HUDEP-2 (cell line): ENCODE measurements around the gene PGS1.

Experiments used
- DNase-seq, 76 experiments: peaks; one replicate each; lab custom pipeline; 2025; ENCODE audit not compliant: unreplicated experiment in 76 of 76; lab: John Stamatoyannopoulos, UW

PGS1 gene

DNA sequence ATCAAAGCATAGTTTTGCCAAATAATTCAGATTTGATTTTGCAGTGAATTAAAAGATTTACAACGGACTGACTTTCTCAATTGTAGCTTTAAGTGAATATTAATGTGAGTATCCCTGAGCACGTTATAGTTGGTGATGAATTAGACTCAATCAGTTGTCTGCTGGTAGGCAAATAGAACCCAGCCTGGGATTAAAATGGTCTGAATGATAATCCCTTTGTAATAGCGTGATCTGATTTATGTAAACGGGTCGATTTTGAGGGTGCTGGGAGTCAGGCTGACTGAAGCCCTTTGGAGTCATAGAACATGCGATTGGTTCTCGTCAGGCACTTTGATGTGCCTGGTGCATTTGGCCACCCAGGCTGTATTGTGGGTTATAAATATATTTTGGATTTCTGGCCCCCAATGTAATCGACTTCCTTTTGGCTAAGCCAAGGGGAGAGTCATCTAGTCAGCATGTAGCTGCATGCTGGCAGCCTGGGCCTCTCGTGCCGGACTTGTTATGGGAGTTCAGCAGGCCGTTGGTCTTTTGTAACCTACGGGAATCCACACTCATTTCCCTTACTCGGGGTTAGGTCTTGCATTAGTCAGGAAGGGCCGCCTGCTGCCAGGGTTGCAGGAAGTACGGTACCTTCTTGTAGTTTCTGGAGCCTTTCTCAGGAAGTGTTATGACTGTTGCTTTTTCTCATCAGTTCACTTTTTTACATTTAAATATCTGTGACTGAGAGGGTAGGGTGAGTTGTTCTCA lies 5.4 kb downstream of the PGS1 start:
- no peak for DNase-seq

DNA sequence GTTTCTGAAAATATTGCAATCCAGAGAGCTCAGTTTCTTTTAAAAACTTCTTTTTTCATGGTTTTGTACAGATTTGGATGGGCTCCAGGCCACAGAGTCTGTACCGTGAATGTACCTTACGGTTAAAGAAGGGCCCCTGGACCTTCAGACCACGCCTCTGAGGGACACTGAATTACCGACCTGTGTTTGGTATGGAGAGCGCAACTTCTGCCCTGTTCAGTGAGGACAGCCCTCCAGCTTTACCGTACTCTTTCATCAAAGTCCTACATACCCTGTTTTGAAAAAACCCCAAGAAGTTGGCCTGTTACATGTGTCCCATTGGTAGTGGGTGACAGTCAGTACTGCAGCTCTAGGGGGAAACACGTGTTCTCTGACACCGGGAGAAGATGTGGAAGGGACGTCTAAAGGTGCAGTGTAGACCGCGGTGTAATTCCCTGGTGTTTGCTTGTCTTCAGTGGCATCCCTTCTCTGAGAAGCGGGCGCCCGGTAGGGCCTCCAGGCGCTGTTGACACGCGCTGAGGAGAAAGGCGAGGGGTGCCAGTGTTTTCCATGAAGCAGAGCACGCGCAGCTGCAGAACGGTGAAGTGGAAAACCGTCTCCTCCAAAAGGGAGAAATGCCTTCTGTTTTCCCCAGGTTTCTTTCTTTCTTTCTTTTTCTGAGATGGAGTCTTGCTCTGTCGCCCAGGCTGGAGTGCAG lies 6.2 kb downstream of the PGS1 start:
- DNase-seq = no peak

DNA sequence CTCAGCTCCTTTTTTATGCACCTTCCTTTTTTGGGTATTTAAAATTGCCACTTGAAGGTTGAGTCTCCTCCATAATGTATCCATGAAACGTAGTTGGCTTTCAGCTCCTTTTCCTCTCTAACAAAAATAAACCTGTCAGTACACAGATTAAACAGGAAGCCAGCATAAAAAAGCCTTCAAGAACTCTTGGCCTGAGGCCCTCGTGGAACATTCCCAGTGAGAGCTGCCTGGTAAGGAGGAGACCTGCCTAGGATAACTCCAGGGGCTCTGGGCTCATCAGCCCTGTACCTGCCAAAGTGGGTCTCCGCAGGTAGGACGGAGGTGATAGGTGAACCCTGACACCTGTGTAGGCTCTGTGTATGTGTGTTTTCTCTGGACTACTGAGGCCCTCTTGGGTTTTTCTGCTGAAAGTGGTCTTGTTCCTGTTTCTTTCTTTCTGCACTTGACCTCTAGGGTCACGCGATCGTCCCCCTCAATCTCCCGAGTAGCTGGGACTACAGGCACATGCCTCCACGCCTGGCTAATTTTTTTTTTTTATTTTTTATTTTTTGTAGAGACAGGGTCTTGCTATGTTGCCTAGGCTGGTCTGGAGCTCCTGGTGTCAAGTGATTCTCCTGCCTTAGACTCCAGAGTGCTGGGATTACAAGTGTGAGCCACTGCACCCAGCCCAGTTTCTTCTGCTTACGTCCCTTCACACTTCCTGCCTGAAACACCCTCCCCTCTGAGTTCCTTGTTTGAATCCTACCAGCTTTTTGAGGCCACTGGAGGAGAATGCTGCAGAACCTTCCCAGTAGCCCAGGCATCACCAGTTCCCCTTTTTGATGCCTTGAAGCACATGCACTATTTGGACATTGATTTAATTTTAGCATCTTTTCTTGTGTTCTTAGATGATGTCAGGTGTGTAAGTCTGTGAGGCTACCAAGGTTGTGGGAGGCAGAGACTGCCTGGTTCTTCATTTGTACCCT lies 9.8 kb downstream of the PGS1 start:
- no peak for DNase-seq

DNA sequence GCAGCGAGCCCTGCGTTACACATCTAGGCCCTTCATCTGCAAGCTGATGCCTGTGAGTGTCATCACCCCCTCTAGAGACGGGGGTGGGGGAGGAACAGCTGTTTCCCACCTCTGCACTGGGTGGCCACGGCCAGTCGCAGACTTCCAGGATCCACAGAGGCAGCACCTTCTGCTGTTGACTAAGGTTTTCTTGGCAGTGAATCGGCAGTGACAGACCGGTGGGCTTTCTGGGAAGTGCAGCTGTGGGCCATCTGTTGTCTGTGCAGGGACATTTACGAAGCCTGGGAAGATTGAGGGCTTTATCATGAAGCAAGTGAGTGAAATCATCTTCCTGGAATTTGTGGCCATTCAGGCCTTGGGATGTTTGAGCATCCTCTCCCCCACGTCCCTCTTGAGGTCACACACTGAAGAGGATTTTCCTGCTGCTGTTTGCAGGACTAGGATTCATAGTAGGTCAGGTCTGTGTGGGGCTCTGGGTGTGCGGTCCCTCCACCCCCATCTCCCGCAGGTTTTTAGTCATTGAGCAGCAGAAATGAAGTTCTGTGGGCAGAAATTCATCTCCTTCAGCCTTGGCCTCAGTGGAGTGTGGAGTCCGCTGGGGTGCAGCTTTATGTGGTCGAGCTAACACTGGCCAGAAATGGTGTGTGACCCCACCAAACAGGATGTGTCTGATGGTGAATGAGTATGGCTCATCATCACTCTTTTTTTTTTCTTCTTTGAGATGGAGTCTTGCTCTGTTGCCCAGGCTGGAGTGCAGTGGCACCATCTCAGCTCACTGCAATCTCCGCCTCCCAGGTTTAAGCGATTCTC lies 12.0 kb downstream of the PGS1 start:
- no peak for DNase-seq

DNA sequence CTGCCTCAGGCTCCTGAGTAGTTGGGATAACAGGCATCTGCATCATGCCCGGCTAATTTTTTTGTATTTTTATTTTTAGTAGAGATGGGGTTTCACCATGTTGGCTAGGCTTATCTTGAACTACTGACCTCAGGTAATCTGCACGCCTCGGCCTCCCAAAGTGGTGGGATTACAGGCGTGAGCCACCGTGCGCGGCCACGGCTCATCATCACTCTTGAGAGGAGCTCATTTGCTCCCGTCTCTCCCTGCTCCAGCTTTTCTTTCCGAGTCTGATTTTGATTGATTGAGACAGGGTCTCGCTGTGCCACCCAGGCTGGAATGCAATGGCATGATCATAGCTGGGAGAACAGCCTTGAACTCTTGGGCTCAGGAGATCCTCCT lies 12.6 kb downstream of the PGS1 start:
- no peak for DNase-seq

DNA sequence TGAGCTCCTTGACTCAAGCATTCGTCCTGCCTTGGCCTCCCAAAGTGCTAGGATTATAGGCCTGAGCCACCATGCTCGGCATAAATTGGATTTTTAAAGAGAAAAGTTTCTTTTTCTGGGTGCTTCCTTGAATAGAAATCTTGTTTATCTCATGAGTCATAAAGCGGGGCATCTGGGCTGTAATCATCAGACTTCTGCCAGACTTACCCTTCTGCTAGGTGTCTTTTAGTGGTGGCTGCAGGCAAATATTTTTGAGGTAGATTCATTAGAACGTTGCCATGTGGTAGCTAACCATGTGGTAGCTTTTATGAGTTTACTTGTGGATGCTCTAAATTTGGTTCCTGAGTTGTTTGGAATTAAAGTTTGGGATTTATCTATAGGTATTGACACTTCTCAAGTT lies 13.4 kb downstream of the PGS1 start:
- no peak for DNase-seq

DNA sequence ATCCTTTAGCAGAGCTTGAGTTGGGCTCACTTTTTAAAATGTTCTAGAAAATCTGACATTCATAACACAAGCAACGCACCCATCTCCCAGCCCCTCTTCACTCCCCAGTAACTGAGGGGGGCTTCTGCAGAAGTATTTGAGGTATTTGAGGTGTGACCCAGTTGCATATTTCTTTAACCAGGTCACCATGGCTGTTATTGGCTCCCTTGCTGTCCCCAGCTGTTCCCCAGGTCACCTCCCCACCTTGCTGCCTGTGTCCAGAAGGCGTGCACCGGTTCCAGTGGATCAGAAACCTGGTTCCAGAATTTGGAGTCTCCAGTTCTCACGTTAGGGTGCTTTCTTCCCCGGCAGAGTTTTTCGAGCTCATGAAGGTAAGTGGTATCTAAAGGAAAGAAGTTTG lies 13.8 kb downstream of the PGS1 start:
- DNase-seq = no peak

DNA sequence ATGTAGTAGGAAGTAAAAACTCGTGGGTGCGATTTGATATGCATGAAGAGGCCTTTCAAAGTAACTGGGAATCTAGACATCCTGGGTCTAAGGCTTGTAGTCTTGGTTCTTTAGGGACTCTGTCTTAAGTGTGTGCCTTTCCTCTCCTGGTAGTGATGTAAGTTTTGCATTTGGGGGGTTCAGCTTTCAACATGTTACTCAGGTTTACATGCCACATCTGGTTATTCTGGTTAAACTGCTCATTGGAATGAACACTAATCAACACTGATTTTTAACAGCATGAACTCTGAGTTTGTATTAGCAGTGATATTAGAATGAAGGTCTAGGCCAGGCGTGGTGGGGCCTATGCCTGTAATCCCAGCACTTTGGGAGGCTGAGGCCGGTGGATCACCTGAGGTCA lies 15.1 kb downstream of the PGS1 start:
- no peak for DNase-seq

DNA sequence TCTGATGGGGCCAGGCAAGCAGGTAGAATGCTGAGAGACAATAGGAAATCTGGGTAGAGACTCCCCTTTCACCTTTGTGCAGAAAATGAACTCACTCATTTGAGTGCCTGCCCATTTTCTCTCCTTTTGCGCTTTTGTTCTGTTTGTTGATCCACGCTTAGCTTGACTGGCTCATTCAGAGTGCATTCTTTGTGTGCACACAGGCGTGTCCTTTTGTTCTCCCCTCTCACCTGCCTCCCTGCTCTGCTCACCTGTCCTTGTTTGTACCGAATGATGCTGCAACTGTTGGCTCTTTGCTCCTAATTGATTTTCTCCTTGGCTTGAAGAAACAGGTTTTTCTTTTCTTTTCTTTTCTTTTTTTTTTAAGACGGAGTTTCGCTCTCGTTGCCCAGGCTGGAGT lies 15.8 kb downstream of the PGS1 start:
- no peak for DNase-seq

DNA sequence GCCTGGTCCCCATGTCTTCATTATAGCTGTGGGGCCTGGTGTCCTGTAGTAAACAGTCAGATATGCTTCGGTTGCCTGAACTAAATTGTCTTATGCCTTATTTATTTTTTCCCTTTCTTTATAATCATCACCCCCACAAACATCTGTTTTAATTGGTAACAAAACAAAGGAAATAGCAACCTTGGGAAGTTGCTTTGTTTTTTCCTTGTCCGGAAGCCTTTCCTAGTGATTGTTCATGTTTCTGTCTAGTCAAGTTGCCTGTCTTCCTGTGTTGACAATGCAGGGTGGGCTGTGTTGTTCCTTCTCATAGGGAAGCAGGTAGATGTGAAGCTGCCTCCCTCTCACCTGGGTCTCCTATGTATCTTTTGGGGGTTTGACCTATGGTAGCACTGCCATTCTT lies 16.7 kb downstream of the PGS1 start:
- no peak for DNase-seq

DNA sequence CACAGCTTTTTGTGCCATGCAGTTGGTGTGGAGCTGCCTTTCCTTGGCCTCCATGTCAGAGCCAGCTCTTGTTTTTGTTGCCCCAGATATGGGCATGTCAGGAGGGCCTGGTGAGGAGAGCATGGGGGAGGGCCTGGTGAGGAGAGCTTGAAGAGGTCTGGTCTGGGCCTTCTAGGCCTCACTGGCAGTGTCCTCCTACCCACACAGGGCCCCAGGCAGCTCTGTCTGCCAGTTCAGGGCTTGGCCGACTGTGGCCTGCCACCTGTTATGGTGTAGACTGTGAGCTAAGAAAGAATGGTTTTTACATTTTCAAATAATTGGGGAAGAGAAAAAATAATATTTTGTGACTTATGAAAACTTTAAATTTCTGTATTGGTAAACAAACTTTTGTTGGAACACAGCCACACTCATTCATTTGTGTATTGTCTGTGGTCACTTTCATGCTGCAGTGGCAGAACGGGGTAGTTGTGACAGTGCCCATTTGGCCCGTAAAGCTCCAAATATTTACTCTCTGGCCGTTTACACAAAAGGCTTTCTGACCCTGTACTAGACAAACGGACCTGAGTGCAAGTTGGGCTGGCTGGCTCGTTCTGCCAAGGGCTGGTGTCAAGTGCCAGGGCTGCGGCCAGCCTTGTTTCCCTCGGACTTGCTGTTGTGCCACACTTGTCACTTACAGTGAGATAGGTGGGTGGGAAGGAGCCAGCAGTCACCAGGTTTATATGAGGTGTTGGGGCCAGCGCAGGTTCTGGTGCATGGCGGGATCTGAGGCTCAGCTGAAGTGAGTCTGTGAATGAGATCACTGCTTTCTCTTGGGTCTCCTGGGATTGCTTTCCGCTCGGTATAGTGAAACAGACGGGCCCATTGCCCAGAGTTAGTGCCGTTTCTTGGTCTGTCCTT lies 18.2 kb downstream of the PGS1 start:
- DNase-seq = no peak

DNA sequence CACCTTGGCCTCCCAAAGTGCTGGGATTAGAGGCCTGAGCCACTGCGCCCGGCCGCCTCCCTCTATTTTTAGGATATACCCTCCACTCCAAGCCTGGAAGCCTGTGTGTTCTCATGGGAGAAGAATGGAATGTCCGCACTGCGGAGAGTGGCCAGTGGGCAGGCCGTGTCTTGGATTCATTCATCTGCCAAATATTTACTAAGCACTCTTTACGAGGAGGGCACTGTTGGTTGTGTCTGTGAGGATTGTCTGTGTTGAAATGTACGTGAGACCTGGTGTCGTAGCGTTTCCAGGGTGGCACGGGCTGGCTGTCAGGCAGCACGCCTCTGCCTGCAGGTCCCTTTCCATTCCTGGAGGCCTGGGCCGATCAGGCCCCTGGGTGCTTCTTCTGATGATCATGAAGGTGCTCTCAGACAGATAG lies 19.2 kb downstream of the PGS1 start:
- no peak for DNase-seq

DNA sequence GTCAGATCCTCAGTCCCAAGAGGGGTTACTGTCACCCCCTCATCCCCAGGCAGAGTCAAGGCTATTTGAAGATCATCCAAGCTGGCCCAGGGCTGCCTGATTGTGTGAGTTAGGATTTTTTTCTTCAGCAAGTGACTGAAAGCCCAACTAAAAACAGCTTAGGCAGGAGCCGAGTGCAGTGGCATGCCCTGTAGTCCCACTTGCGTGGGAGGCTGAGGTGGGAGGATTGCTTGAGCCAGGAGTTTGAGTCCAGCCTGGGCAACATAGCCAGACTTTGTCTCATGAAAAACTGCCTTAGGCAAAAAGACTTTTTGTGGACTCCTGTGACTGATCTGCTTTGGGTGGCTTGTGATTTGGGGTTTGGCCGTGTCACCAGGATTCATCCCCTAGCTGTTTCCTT lies 19.9 kb downstream of the PGS1 start:
- no peak for DNase-seq

DNA sequence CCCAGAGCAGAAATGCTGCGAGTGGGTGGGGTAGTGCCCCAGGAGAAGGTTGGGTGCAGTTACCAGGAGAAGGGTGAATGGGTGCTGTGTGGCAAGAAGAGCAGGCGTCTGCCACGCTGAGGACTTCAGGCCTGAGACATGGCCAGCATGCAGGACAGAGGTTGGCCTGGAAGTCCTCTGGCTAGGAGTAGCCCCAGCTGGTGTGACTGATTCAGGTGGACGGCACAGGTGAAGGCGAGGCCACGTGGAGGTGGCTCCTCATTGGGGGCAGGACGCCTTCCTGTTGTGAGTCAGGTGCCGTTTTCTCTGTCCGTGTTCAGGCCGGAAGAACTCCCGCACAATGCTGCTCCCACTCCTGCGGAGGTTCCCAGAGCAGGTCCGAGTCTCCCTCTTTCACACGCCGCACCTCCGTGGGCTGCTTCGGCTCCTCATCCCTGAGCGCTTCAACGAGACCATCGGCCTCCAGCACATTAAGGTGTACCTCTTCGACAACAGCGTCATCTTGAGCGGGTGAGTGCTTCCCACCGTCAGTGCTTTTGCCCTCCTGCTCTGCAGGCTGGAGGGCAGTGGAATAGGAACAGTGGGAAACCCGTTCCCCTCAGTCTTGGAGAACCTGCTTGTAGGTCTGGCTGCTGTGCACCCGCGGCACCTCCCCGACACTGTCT lies 20.7 kb downstream of the PGS1 start:
- no peak for DNase-seq

DNA sequence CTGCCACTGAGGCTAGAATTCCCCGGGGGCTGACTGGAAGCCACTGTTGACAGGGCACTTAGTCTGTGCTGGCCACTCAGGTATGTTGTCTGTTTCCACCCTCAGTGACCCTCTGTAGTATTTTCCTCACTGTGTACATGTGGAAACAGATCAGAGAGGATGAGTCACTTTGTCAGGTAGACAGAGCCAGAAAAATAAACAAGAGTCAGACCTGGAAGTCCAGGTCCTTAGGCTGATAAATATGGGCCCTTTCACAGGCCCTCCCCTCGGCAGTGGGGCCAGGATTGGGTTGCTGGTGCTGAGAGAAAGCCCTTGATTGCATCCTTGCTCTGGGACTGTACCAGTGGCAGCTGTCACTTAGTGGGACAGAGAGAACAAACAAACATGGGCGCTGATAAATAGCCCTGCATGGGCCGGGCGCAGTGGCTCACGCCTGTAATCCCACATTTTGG lies 21.3 kb downstream of the PGS1 start:
- DNase-seq = no peak

DNA sequence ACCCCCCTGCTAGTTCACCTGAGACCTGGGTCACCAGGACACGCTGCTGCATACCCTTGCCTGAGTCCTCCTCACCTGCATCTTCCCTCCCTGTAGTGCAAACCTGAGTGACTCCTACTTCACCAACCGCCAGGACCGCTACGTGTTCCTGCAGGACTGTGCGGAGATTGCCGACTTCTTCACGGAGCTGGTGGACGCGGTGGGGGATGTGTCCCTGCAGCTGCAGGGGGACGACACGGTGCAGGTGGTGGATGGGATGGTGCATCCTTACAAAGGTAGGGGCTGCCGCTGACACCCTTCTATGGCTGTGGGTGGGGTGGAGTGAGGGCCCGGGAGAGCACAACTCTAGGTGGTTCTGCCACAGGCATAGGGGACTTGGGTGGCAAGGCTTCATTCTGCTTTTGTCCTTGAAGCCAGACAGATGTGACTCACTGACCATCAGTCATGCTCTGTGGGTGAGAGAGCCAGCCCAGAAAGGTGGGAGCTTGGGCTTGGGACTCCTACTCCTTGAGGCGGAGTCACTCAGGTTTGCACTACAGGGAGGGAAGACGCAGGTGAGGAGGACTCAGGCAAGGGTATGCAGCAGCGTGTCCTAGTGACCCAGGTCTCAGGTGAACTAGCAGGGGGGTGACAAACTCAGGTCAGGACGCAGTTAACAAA lies 22.3 kb downstream of the PGS1 start:
- DNase-seq = no peak

DNA sequence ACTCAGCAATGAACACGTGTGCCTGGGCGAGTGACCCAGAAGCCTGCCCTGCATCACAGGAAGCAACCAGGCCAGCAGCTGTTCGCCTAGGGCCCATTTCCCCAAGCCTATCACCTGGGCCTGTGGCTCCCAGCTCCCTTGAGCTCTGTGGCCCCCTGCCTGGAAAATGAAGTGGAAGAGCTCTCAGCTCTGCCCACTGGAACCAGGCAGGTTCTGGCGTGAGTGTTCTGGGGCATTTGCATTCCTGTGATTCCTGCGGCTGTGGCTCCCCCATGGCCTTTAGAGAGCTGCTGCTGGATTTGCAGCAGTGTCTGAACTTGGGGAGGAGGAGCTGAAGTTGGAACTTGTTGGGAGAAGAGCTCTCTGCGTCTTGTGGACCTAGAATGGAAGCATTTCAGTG lies 22.8 kb downstream of the PGS1 start:
- DNase-seq = no peak

DNA sequence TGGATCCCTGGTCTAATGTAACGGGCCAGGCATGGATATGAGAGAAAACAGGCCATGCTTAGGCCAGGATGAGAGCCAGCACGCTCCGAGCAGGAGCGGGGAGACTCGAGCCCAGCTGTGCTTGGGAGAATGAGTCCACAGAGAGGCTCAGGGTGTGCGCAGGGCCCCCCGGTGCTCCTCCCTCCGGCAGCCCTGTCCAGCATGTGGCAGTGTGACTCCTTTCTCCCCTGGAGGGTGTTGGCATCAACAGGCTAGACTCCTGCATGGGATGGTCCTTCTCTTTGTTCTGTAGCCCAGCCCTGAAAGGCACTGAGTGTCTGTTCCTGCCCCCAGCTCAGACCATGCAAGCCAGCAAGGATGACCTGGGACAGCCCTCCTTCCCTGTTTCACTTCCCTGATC lies 23.4 kb downstream of the PGS1 start:
- no peak for DNase-seq
